SK-N-MC (cell line): ENCODE measurements around the gene ERG28.

ENCODE experiments used
- DNase-seq: peaks from one replicate; pipeline ENCODE4 v3.0.0-alpha.2; 2011; ENCODE audit warnings: low read depth, low spot score
- H3K27ac ChIP-seq: fragments of 200-600 bp; sonication (generic); 2 replicates; pipeline ENCODE4 v1.5.1; 2016; ENCODE audit warnings: mixed run types
- H3K36me3 ChIP-seq: fragments of 200-600 bp; sonication (generic); 2 replicates; pipeline ENCODE4 v1.6.1; 2017; ENCODE audit warnings: antibody characterized with exemption, low read length, mixed read lengths; ENCODE audit not compliant: insufficient read depth
- H3K4me3 ChIP-seq: fragments of 200-600 bp; sonication (generic); 2 replicates; pipeline ENCODE4 v1.5.1; 2016
- H3K9ac ChIP-seq: fragments of 200-600 bp; sonication (generic); 2 replicates; pipeline ENCODE4 v1.8.0; 2017; ENCODE audit warnings: mixed run types, mixed read lengths; ENCODE audit not compliant: insufficient read length
- H3K9me3 ChIP-seq: fragments of 200-600 bp; sonication (generic); 2 replicates; pipeline ENCODE4 v1.6.1; 2017; ENCODE audit warnings: low read depth, mild to moderate bottlenecking, antibody characterized with exemption, low read length, moderate library complexity, mixed read lengths
- EZH2 ChIP-seq: fragments of 200-600 bp; sonication (generic); IDR thresholded peaks from one replicate; pipeline ENCODE4 v1.6.1; 2017; ENCODE audit warnings: antibody characterized with exemption
- FOXP2 ChIP-seq: optimal IDR thresholded peaks from 2 replicates; pipeline ENCODE3; 2011; ENCODE audit warnings: mild to moderate bottlenecking, moderate library complexity; ENCODE audit not compliant: insufficient read depth; ENCODE audit errors: extremely low read length, control extremely low read depth
- POLR2AphosphoS5 ChIP-seq: IDR thresholded peaks from 2 replicates; pipeline ENCODE4 v1.6.1; 2012; ENCODE audit warnings: mild to moderate bottlenecking, low read depth, low read length, borderline replicate concordance

ERG28 gene

DNA sequence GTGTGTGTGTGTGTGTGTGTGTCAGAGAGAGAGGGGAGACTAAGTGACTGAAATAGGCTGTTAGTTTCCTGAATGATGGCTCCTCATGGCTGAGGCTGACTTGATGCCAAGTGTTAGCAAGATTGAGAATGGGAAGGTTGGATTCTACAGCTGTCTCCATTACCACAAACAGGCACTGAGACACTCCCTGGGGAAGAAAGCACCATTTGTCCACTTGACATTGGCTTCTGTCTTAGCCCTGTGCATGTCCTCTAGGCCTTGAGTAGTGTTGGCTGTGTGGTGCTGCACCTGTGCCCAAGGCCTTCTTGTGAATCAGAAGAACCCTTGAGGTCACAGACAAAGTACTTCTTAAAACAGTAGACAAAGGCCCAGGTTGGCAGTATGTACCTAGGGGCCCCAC, 15.6 kb downstream of the ERG28 start:
- Histone ChIP-seq H3K4me3 (no peak overlapping the region), H3K36me3 (peaks cover 16% of the 10 kb centered on the region), H3K27ac (no peak overlapping the region), H3K9ac (no peak overlapping the region), H3K9me3 (no peaks in the 10 kb centered on the region)
- TF ChIP-seq POLR2AphosphoS5 (no peak), FOXP2 (no peak), EZH2 (no peak)
- DNase-seq = no peak

DNA sequence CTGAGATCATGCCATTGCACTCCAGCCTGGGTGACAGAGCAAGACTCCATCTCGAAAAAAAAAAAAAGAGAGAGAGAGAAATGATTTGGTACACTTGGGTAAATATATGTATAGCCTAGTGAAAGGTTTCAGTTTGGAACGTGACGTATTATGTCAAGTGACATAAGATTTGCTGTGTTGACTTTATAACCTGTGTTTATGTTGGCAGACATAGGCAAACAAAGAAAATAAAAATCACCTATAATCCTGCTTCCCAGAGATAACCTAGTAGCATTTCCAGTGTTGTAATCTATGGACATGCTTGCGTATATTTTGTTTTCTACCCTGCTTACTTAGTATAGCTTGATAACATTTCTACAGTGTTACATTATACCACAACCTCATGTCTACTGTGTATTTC, 16.7 kb downstream of the ERG28 start:
- TF ChIP-seq EZH2 = no peak
- no peak for TF ChIP-seq FOXP2
- TF ChIP-seq POLR2AphosphoS5 = no peak
- Histone ChIP-seq H3K4me3 (no peak overlapping the region), H3K27ac (no peak overlapping the region), H3K9ac (no peak overlapping the region), H3K9me3 (no peaks in the 10 kb centered on the region), H3K36me3 (peaks cover 6% of the 10 kb centered on the region; the same call in 1 of the 2 replicates)
- no peak for DNase-seq

DNA sequence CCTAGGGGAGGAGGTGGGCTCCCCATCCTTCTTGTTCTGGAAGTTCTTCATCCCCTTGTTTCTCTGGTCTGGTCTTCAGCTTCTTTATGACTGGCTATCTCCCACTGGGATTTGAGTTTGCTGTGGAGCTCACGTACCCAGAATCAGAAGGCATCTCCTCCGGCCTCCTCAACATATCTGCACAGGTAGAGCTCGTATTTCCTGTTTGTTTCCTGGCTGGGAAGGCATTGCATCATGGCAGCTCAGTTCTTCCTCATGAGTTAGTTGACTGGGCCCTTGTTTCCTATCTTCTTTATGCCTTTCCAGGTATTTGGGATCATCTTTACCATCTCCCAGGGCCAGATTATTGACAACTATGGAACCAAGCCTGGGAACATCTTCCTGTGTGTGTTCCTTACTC, 19.8 kb downstream of the ERG28 start:
- Histone ChIP-seq H3K27ac (no peak overlapping the region), H3K36me3 (no peaks in the 10 kb centered on the region), H3K9me3 (no peaks in the 10 kb centered on the region), H3K4me3 (no peak overlapping the region), H3K9ac (no peak overlapping the region)
- no peak for TF ChIP-seq FOXP2
- TF ChIP-seq POLR2AphosphoS5 = no peak
- TF ChIP-seq EZH2 = no peak
- DNase-seq = no peak

DNA sequence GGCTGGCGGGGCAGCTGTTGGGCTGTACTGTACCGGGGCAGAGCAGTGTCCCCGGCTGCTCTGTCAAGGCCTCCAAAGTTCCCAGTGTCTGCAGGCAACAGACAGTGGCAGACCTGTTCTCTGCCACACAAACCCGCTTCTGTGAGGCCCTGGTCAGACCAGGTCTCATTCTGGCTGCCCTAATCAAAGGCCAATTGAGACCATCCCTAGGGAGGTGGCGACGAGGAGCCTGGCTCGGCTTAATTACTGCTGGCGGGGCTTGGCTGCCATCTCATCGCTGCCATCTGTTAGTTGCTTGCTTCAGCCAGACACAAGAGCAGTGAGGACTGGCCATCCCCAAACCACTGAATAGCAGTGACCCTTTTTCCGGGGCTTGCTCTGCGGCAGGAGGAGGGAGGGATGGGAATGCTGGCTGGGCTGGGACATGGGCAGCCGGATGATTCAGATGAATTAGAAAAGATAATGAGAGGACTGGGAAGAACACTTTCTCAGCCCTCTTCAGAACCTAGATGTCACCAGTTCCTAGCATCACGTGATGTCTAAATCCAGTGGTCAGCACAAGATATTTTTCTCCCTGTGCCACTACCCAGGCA, 24.5 kb downstream of the ERG28 start:
- Histone ChIP-seq H3K4me3 (no peak overlapping the region), H3K9ac (no peak overlapping the region), H3K27ac (no peak overlapping the region), H3K9me3 (no peaks in the 10 kb centered on the region), H3K36me3 (no peaks in the 10 kb centered on the region)
- TF ChIP-seq FOXP2 (no peak), EZH2 (no peak), POLR2AphosphoS5 (no peak)
- no peak for DNase-seq

DNA sequence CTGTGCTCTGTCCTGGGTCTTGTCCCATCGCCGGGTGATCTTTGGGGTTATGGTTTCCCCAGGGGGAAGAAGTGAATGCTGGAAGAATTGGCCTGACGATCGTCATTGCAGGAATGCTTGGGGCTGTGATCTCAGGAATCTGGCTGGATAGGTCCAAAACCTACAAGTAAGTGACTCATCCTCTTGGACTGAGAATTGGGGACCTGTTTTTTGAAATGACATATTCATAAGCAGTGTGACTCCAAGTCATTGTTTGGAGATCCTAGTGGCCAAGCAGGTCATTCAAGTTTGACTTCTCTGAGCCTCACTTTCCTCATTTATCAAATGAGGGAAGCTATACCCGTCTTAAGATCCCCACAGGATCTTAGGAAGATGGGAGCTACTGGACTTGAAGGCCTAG, 25.8 kb downstream of the ERG28 start:
- Histone ChIP-seq H3K9me3 (no peaks in the 10 kb centered on the region), H3K27ac (no peak overlapping the region), H3K36me3 (no peaks in the 10 kb centered on the region), H3K9ac (no peak overlapping the region), H3K4me3 (no peak overlapping the region)
- no peak for DNase-seq
- TF ChIP-seq FOXP2 = no peak
- TF ChIP-seq POLR2AphosphoS5 = no peak
- TF ChIP-seq EZH2 = no peak

DNA sequence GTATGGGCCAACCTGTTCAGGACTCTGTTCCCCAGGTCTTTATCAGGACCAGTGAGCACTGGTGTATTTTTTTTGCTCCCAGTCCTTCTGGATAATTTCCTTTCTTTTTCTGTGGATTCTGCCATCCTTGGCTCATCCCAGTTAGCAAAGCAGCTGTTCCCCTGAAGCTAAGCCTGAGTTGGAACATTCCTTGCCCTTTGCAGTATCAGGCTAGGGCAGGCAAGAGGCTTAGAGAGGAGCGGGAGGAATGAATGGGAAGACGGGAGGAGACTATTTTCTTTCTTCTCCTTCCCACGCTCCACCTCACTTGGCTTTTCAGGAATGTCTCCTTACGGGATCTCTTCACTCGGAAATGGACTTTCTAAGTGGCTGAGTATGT, 29.2 kb downstream of the ERG28 start:
- Histone ChIP-seq H3K9ac (no peak overlapping the region), H3K36me3 (no peaks in the 10 kb centered on the region), H3K4me3 (no peak overlapping the region), H3K9me3 (no peaks in the 10 kb centered on the region), H3K27ac (no peak overlapping the region)
- DNase-seq = no peak
- TF ChIP-seq FOXP2 (no peak), POLR2AphosphoS5 (no peak), EZH2 (no peak)

DNA sequence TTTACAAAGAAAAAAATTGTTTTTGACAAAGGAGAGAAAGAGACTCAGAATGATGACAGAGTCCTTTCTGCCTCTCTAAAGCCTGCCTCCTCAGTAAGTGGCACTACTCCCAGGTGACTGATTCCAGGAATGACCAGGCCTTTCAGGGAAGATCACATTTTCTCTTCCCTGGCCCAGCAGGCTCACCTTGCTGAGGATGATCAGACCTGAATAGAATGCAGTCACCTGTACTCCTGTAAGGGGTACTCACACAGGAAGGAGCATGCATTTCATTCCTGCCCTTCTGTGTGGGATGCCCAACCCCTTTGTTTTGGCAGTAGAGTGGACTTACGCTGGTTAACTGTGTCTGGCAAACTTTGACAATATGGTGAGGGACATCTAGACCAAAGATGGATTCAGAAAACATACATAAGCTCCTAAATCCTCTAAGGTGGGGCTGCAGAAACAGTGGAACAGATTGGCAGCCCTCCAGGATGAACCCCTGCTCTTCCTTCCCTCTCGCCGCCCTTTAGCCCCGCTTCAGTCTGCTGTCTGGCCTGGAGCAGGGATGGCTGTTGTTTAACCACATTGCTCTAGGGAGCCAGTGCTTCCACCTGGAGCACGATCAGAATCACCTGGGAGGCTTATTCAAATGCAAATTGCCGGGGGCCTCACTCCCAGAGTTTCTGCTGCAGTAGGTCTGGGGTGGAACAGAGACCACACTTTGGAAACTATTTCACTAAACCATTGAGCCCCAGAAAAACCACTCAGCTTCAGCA, 29.8 kb downstream of the ERG28 start:
- no peak overlapping the region for H3K4me3 ChIP-seq
- no peak for DNase-seq

DNA sequence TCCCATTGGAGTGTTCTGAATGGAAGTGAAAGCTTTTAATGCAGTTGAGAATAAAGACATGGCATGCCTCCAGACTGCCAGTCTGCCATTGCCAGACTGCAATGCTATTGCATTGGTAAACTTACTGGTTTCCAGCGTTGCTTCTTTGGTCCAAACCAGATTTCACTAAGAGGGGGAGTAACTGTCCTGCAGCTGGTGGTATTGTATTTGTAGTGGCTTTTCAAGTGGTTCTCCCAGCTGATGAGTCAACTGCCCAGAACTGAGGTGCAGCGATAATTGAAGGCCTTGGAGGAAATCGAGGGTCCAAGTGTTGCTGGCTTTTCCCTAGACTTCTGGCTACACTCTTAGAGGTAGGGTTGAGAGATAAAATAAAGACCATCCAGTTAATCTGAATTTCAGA, 31.9 kb downstream of the ERG28 start:
- no peaks in the 10 kb centered on the region for H3K9me3 ChIP-seq

More for the DNA sequence above, 29.8 kb downstream of the ERG28 start:
- Histone ChIP-seq H3K9me3 (no peaks in the 10 kb centered on the region), H3K27ac (no peak overlapping the region), H3K36me3 (no peaks in the 10 kb centered on the region), H3K9ac (no peak overlapping the region)
- TF ChIP-seq FOXP2 = no peak
- TF ChIP-seq EZH2 = no peak
- no peak for TF ChIP-seq POLR2AphosphoS5

DNA sequence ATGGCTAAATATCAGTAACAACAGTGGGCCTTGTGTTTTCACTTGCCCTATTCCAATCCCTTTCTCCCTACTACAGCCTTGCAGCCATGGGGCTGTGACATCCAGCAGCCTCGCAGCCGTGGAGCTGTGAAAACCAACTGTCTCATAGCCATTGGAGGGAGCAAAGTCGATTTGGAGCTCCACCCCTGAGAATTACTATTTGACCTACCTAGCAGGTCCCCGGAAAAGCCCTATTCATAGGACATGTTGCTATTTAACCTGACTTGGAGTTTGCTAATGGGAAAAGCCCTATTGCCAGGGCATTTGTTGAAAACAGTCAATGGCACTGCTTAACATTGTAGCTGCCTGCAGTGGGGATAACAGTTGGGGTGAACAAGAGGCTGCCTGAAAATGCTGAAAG, 33.3 kb downstream of the ERG28 start:
- Histone ChIP-seq H3K9me3 (no peaks in the 10 kb centered on the region), H3K27ac (no peak overlapping the region), H3K4me3 (no peak overlapping the region), H3K36me3 (no peaks in the 10 kb centered on the region), H3K9ac (no peak overlapping the region)
- TF ChIP-seq EZH2 = no peak
- TF ChIP-seq POLR2AphosphoS5 = no peak
- TF ChIP-seq FOXP2 = no peak
- no peak for DNase-seq

More for the DNA sequence above, 31.9 kb downstream of the ERG28 start:
- DNase-seq = no peak
- no peak for TF ChIP-seq POLR2AphosphoS5
- no peak for TF ChIP-seq EZH2
- TF ChIP-seq FOXP2 = no peak
- H3K36me3 ChIP-seq = no peaks in the 10 kb centered on the region
- no peak overlapping the region for H3K9ac ChIP-seq
- H3K4me3 ChIP-seq = no peak overlapping the region
- no peak overlapping the region for H3K27ac ChIP-seq
